HepG2 (cell line): ENCODE measurements around the gene FMNL2. TPM values are rescaled to one million over a fixed set of nuclear protein-coding genes. Genes with fewer than 3 reads are reported as not detected.

Experiments
- ATAC-seq: fragments of 200-7000 bp; cut with Tn5 transposase; 3 replicates; pipeline ENCODE4 v1.9.1; 2020; ENCODE audit warnings: mild to moderate bottlenecking, moderate library complexity
- BruUV-seq: library from RNA; stranded (reverse); fragments of 400-500 nt; replicated peaks from 2 replicates; lab custom pipeline; 2021; lab: Mats Ljungman, UMichigan
- CTCF ChIA-PET: fragments of 300-600 bp; formaldehyde crosslinking; extraction: SDS; loops from one replicate; lab custom pipeline; 2021; ENCODE audit warnings: low total read pairs, inconsistent platforms, low intra/inter-chr PET ratio; lab: Yijun Ruan, JAX
- POLR2A ChIA-PET: fragments of 350-600 bp; sonication (Branson Sonifier 250); formaldehyde crosslinking; loops from one replicate; lab custom pipeline; 2020; ENCODE audit warnings: antibody characterized with exemption, inconsistent platforms; lab: Yijun Ruan, JAX
- DNase-seq: peaks from one replicate; pipeline ENCODE4 v3.0.0-alpha.2; 2015; ENCODE audit warnings: low spot score
- FAIRE-seq: peaks from 3 replicates; lab custom pipeline; 2011; peaks lifted over from hg19 to GRCh38; lab: Jason Lieb, UNC
- H2AFZ ChIP-seq: one replicate; pipeline ENCODE4 v1.6.1; 2011; ENCODE audit warnings: low read length, inconsistent platforms
- H3K27ac ChIP-seq: fragments of 300-600 bp; 3 replicates; pipeline ENCODE4 v1.8.0; 2011; ENCODE audit warnings: mixed run types, mild to moderate bottlenecking, mixed read lengths, low read length, inconsistent platforms; ENCODE audit not compliant: insufficient read depth; ENCODE audit errors: extremely low read length
- H3K27me3 ChIP-seq, 2 experiments: fragments of 200-600 bp in 1 of 2; 2 replicates in 1 of 2; 3 replicates in 1 of 2; pipeline versions ENCODE4 v1.6.0 to v1.8.0; 2011; ENCODE audit warnings: low read length in 2 of 2, mild to moderate bottlenecking in 2 of 2, moderate library complexity in 2 of 2, inconsistent platforms in 1 of 2; ENCODE audit not compliant: insufficient read depth in 2 of 2, control insufficient read depth in 1 of 2
- H3K36me3 ChIP-seq, 2 experiments: fragments of 200-600 bp in 1 of 2; replicated peaks in 1 of 2; 2 replicates in 1 of 2; 3 replicates in 1 of 2; pipeline versions ENCODE4 v1.5.1 to v1.8.0; 2011; ENCODE audit warnings: low read length in 2 of 2, inconsistent platforms in 1 of 2; ENCODE audit not compliant: insufficient read depth in 2 of 2, control insufficient read depth in 1 of 2
- H3K4me1 ChIP-seq: 2 replicates; pipeline ENCODE4 v1.5.1; 2012; ENCODE audit warnings: low read length, inconsistent platforms; ENCODE audit not compliant: insufficient read depth
- H3K4me2 ChIP-seq: 2 replicates; pipeline ENCODE4 v1.6.0; 2011; ENCODE audit warnings: low read depth, low read length, inconsistent platforms
- H3K4me3 ChIP-seq, 3 experiments: fragments of 200-600 bp in 1 of 3; sonication (generic), shearing (Covaris generic) in 1 of 3; replicated peaks in 1 of 3; 2 replicates each; pipeline ENCODE4 v1.5.1; 2011 to 2016; ENCODE audit warnings: low read length in 3 of 3, inconsistent platforms in 2 of 3, low read depth in 2 of 3, mild to moderate bottlenecking in 2 of 3, control low read depth in 1 of 3, mixed read lengths in 1 of 3; ENCODE audit not compliant: insufficient read depth in 1 of 3
- H3K79me2 ChIP-seq: one replicate; pipeline ENCODE4 v1.6.1; 2011; ENCODE audit warnings: low read length, inconsistent platforms; ENCODE audit not compliant: insufficient read depth
- H3K9ac ChIP-seq: 2 replicates; pipeline ENCODE4 v1.6.0; 2011; ENCODE audit warnings: mild to moderate bottlenecking, low read depth, low read length, inconsistent platforms; ENCODE audit not compliant: insufficient read depth
- H3K9me3 ChIP-seq: 2 replicates; pipeline ENCODE4 v1.5.1; 2012; ENCODE audit warnings: mild to moderate bottlenecking, low read length
- H4K20me1 ChIP-seq: 2 replicates; pipeline ENCODE4 v1.6.0; 2011; ENCODE audit warnings: inconsistent platforms, mild to moderate bottlenecking, low read length, moderate library complexity; ENCODE audit not compliant: insufficient read depth
- CC2D1A ChIP-seq: sonication (generic); formaldehyde crosslinking; IDR thresholded peaks from 2 replicates; pipeline ENCODE4 v1.8.1; 2023; ENCODE audit warnings: mild to moderate bottlenecking, missing genetic modification reagents
- CREB1 ChIP-seq, 2 experiments: fragments of 450-650 bp in 1 of 2; IDR thresholded peaks; 2 replicates each; pipeline ENCODE4 v1.6.1; 2016 to 2017; ENCODE audit warnings: control low read depth in 1 of 2, mild to moderate bottlenecking in 1 of 2, missing compliant biosample characterization in 1 of 2, missing genetic modification characterization in 1 of 2
- CREM ChIP-seq, 2 experiments: sonication (generic) in 1 of 2; formaldehyde crosslinking in 1 of 2; IDR thresholded peaks; 2 replicates each; pipeline versions ENCODE4 v1.4.0 to v1.6.1; 2016 to 2020; ENCODE audit warnings: antibody characterized with exemption in 1 of 2, mild to moderate bottlenecking in 1 of 2, missing genetic modification reagents in 1 of 2
- E2F1 ChIP-seq: sonication (generic); formaldehyde crosslinking; IDR thresholded peaks from 2 replicates; pipeline ENCODE4 v1.5.0; 2020; ENCODE audit warnings: missing genetic modification reagents
- ELK4 ChIP-seq: sonication (generic); formaldehyde crosslinking; IDR thresholded peaks from 2 replicates; pipeline ENCODE4 v1.9.0; 2021; ENCODE audit warnings: missing genetic modification reagents, borderline replicate concordance
- FOXK1 ChIP-seq: sonication (generic); formaldehyde crosslinking; IDR thresholded peaks from 2 replicates; pipeline ENCODE4 v1.4.0; 2020; ENCODE audit warnings: low read depth, missing genetic modification reagents, borderline replicate concordance
- HDAC2 ChIP-seq: sonication (generic); formaldehyde crosslinking; IDR thresholded peaks from 2 replicates; pipeline ENCODE4 v1.4.0; 2020; ENCODE audit warnings: missing genetic modification reagents
- PATZ1 ChIP-seq: sonication (generic); formaldehyde crosslinking; IDR thresholded peaks from 2 replicates; pipeline ENCODE4 v1.4.0; 2020; ENCODE audit warnings: missing genetic modification reagents
- THRA ChIP-seq: sonication (generic); formaldehyde crosslinking; IDR thresholded peaks from 2 replicates; pipeline ENCODE4 v1.4.0; 2020; ENCODE audit warnings: missing genetic modification reagents, borderline replicate concordance
- USF2 ChIP-seq, 2 experiments: sonication (generic) in 1 of 2; formaldehyde crosslinking in 1 of 2; IDR thresholded peaks; 2 replicates each; pipeline versions ENCODE4 v1.5.1 to v1.6.1; 2011 to 2020; ENCODE audit warnings: borderline replicate concordance in 1 of 2, low read depth in 1 of 2, low read length in 1 of 2, mild to moderate bottlenecking in 1 of 2, missing genetic modification reagents in 1 of 2, moderate library complexity in 1 of 2
- ZNF614 ChIP-seq: IDR thresholded peaks from 2 replicates; pipeline ENCODE4 v1.6.1; 2018; ENCODE audit warnings: missing biosample characterization, missing genetic modification reagents, inconsistent platforms, borderline replicate concordance
- WGBS: methylation state at CpG from one replicate; pipeline ENCODE4 v1.1.6; 2017; ENCODE audit warnings: low lambda C conversion rate; 5-methylcytosine and 5-hydroxymethylcytosine counted together
- in situ Hi-C: cut with HindIII; loops from 2 replicates; pipeline ENCODE4 v1.10.0; 2017; ENCODE audit warnings: low pct_unique_long_range_greater_than_20kb; ENCODE audit not compliant: extremely low pct_ligation_motif_present
- intact Hi-C: fragments of 100-400 bp; cut with micrococcal nuclease; formaldehyde crosslinking; loops from one replicate; pipeline ENCODE4 v1.10.0; 2022; ENCODE audit not compliant: unreplicated experiment
- polyA plus RNA-seq, 8 experiments: library from polyadenylated mRNA; depleted of rRNA in 3 of 8; stranded (reverse) in 7 of 8; unstranded in 1 of 8; fragments of >200 nt; fragmentation: Illumina TruSeq in 4 of 8; extraction: Trizol in 4 of 8; gene quantifications; 2 replicates each; pipeline versions ENCODE4 v1.2.1 to v1.2.3, GENCODE V29; 2011 to 2016; ENCODE audit warnings: low read depth in 4 of 8, missing spikeins in 1 of 8, mixed read lengths in 1 of 8; ENCODE audit not compliant: insufficient read depth in 1 of 8
- total RNA-seq, 5 experiments: library from RNA; depleted of rRNA; stranded (reverse); fragments of >200 nt; fragmentation: Illumina TruSeq; extraction: Trizol; gene quantifications; 2 replicates each; pipeline ENCODE4 v1.2.3, GENCODE V29; 2016; ENCODE audit warnings: low read depth in 1 of 5

Gene FMNL2
- total and polyA plus RNA-seq, 2 of the 13 experiments (the other 11 are each of a cell fraction or from before 2014, with no cell fraction given): 66.5 to 67.7 TPM

GRCh38 chr2:152657043-152657442 lies 322.1 kb downstream of the FMNL2 start:
- Histone ChIP-seq H3K9me3 (no peaks in the 10 kb centered on the region), H3K4me2 (no peak overlapping the region), H3K27ac (no peak overlapping the region), H3K4me3 (no peak overlapping the region), H3K27me3 (no peaks in the 10 kb centered on the region), H3K9ac (no peak overlapping the region), H2AFZ (no peak overlapping the region), H4K20me1 (no peaks in the 10 kb centered on the region), H3K79me2 (no peaks in the 10 kb centered on the region), H3K4me1 (peaks cover 10% of the 10 kb centered on the region; the same call in 1 of the 2 replicates), H3K36me3 (peaks cover 15 to 76% of the 10 kb centered on the region in 2 experiments)
- DNase-seq (no peak), ATAC-seq (no peak), FAIRE-seq (no peak)
- CTCF ChIA-PET: no interaction called here
- POLR2A ChIA-PET: no interaction called here
- in situ Hi-C loops: loop anchor here (25.0 kb wide), 1 partner anchor 1195 kb away; no protein-coding TSS in a partner anchor
- BruUV-seq: no TSS peak
- TF ChIP-seq PATZ1 (CRISPR knock-in tag): no peak
- TF ChIP-seq CREM (IDR thresholded peaks at IDR 0.05): no peak
- TF ChIP-seq CREM (CRISPR knock-in tag; IDR thresholded peaks at IDR 0.05): no peak
- no peak for TF ChIP-seq CC2D1A (CRISPR knock-in tag)
- TF ChIP-seq CREB1 (IDR thresholded peaks at IDR 0.05): no peak
- no peak for TF ChIP-seq CREB1 (CRISPR knock-in tag; IDR thresholded peaks at IDR 0.05)
- no peak for TF ChIP-seq FOXK1
- TF ChIP-seq USF2 (IDR thresholded peaks at IDR 0.05; ENCODE audit: low read depth, low read length): no peak
- TF ChIP-seq USF2 (CRISPR knock-in tag; IDR thresholded peaks at IDR 0.05; ENCODE audit: borderline replicate concordance): no peak
- no peak for TF ChIP-seq HDAC2 (CRISPR knock-in tag)
- TF ChIP-seq E2F1: no peak
- TF ChIP-seq THRA (CRISPR knock-in tag): no peak
- no peak for TF ChIP-seq ELK4 (CRISPR knock-in tag)
- no peak for TF ChIP-seq ZNF614 (CRISPR knock-in tag)
- intact Hi-C loops: no loop called here
- 96% methylated on average over 4 of the region's 4 CpGs for WGBS
